H1 (cell line): Measurements from ENCODE around the gene PLCH2. TPM values are rescaled to one million over a fixed set of nuclear protein-coding genes. Genes with fewer than 3 reads are reported as not detected.

ENCODE experiments used
- BACH1 ChIP-seq: IDR thresholded peaks from 2 replicates; pipeline ENCODE4 v1.6.1; 2012; ENCODE audit warnings: low read length, improper control_type of control experiment
- KDM4A ChIP-seq: IDR thresholded peaks from one replicate; pipeline ENCODE4 v1.7.1; 2012; ENCODE audit warnings: low read depth, mild to moderate bottlenecking, moderate library complexity, low read length, inconsistent platforms; ENCODE audit not compliant: severe bottlenecking
- MAX ChIP-seq: IDR thresholded peaks from 2 replicates; pipeline ENCODE4 v1.6.1; 2012; ENCODE audit warnings: inconsistent platforms
- RBBP5 ChIP-seq: IDR thresholded peaks from 2 replicates; pipeline ENCODE4 v1.7.1; 2012; ENCODE audit warnings: low read depth, mild to moderate bottlenecking, inconsistent platforms, low read length, moderate library complexity, borderline replicate concordance
- RNF2 ChIP-seq: fragments of 200-900, 300-1000 bp; sonication (generic); IDR thresholded peaks from 2 replicates; pipeline ENCODE4 v1.7.1; 2016; ENCODE audit warnings: borderline replicate concordance, low read depth, mild to moderate bottlenecking, antibody characterized with exemption, low read length; ENCODE audit not compliant: poor library complexity, severe bottlenecking; ENCODE audit errors: missing control alignments
- SRF ChIP-seq: IDR thresholded peaks from 2 replicates; pipeline ENCODE4 v1.6.1; 2011; ENCODE audit warnings: mild to moderate bottlenecking, low read depth, low read length, moderate library complexity
- polyA plus RNA-seq, 7 experiments: library from polyadenylated mRNA; depleted of rRNA in 3 of 7; stranded (reverse) in 5 of 7; unstranded in 2 of 7; fragments of >200 nt in 5 of 7; fragments of 200-250 nt in 2 of 7; gene quantifications; 1 replicate in 5 of 7; 2 replicates in 1 of 7; 4 replicates in 1 of 7; pipeline versions ENCODE4 v1.2.1 to v1.2.3, GENCODE V29; 2011 to 2013; ENCODE audit warnings: missing spikeins in 2 of 7, mixed read lengths in 2 of 7
- total RNA-seq: library from RNA; stranded (reverse); fragmentation: NEBNext Ultra II Directional; extraction: Animal tissue kit (Norgen Biotek cat#: 25700); gene quantifications from 2 replicates; pipeline ENCODE4 v1.2.1, GENCODE V29; 2021

Gene PLCH2
- total and polyA plus RNA-seq, 2 of the 8 experiments (the other 6 are each of a cell fraction or from before 2014, with no cell fraction given): 0.14 to 0.19 TPM

- no peak for TF ChIP-seq RNF2
- no peak for TF ChIP-seq BACH1
- no peak for TF ChIP-seq KDM4A
- TF ChIP-seq SRF: no peak
- TF ChIP-seq RBBP5: no peak
- no peak for TF ChIP-seq MAX
Observed at GRCh38 chr1:2527556-2527860, 51.4 kb downstream of the PLCH2 start (continued).
